Ectodermal cell (in vitro differentiated cells): Measurements from ENCODE around the gene B4GALT5.

ENCODE experiments used
- H3K27ac ChIP-seq: 2 replicates; pipeline ENCODE4 v1.7.0; 2013; ENCODE audit warnings: mild to moderate bottlenecking, low read depth, low read length; ENCODE audit not compliant: insufficient read depth, poor library complexity, severe bottlenecking
- H3K27me3 ChIP-seq: 2 replicates; pipeline ENCODE4 v1.7.0; 2013; ENCODE audit warnings: mild to moderate bottlenecking, low read length; ENCODE audit not compliant: insufficient read depth, control insufficient read depth, poor library complexity, severe bottlenecking
- H3K36me3 ChIP-seq: one replicate; pipeline ENCODE4 v1.7.0; 2013; ENCODE audit warnings: low read length; ENCODE audit not compliant: control insufficient read depth, insufficient read depth
- H3K4me1 ChIP-seq: one replicate; pipeline ENCODE4 v1.7.0; 2013; ENCODE audit warnings: low read length; ENCODE audit not compliant: control insufficient read depth, insufficient read depth
- H3K4me3 ChIP-seq: 2 replicates; pipeline ENCODE4 v1.7.0; 2013; ENCODE audit warnings: low read depth, low read length, control low read depth; ENCODE audit not compliant: insufficient read depth
- H3K9me3 ChIP-seq: 2 replicates; pipeline ENCODE4 v1.7.0; 2013; ENCODE audit warnings: mild to moderate bottlenecking, low read length, moderate library complexity; ENCODE audit not compliant: control insufficient read depth
- WGBS, 2 experiments: methylation state at CpG; one replicate each; pipeline ENCODE4 v1.1.7; 2013; ENCODE audit warnings: missing lambda C conversion rate in 2 of 2; 5-methylcytosine and 5-hydroxymethylcytosine counted together

The B4GALT5 gene

DNA sequence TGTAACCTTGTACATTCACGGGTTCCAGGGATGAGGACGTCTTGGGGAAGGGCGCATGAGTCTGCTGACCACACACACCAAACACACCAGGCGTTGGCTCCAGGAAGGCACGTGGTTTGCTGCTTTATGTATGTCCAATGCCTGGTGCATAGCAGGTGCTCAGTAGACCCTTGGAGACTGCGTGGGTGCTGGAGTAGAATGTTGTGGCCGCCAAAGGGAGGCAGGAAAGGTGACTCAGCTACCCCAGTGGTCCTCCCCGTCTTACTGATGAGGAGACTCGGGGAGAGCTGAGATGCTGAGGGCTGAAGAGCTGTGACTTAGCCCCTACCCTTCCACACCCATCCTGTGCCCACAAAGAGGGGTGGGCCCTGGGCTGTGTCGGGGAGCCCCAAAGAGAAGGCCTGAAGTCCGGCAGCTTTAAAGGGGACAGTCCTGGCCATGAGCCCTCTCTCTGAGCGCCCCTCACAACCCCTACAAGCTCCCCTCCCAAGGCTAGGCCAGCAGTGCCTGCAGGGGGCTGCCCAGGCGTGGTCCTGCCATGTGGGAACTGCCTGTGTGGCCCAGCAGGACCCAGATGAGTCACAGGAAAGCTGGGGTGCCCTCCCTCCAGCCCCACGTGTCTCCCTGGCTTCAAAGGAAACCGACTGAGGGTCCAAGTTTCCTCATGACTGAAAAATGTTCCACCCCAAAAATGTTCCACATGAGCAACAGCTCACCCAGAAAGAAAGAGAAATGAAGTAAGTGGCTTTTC, 117.7 kb downstream of the B4GALT5 start:
- H3K27ac ChIP-seq: no peak overlapping the region
- 87 to 89% methylated on average over 15 of the region's 15 CpGs for WGBS, 2 experiments
- H3K4me3 ChIP-seq: no peak overlapping the region
- no peaks in the 10 kb centered on the region for H3K4me1 ChIP-seq
- H3K27me3 ChIP-seq: no peaks in the 10 kb centered on the region
- H3K36me3 ChIP-seq: no peaks in the 10 kb centered on the region
- no peaks in the 10 kb centered on the region for H3K9me3 ChIP-seq

GRCh38 chr20:49595346-49595745, 118.3 kb downstream of the B4GALT5 start:
- WGBS, 2 experiments: 92 to 94% methylated on average over 10 of the region's 10 CpGs
- Histone ChIP-seq H3K36me3 (no peaks in the 10 kb centered on the region), H3K9me3 (no peaks in the 10 kb centered on the region), H3K4me3 (no peak overlapping the region), H3K27me3 (no peaks in the 10 kb centered on the region), H3K4me1 (no peaks in the 10 kb centered on the region), H3K27ac (no peak overlapping the region)

- Histone ChIP-seq H3K4me1 (no peaks in the 10 kb centered on the region), H3K9me3 (no peaks in the 10 kb centered on the region), H3K27ac (no peak overlapping the region), H3K4me3 (no peak overlapping the region), H3K27me3 (no peaks in the 10 kb centered on the region), H3K36me3 (no peaks in the 10 kb centered on the region)
- WGBS, 2 experiments: 94 to 95% methylated on average over 5 of the region's 6 CpGs
These were observed 118.8 kb downstream of the B4GALT5 start for GRCh38 chr20:49594931-49595315.

DNA sequence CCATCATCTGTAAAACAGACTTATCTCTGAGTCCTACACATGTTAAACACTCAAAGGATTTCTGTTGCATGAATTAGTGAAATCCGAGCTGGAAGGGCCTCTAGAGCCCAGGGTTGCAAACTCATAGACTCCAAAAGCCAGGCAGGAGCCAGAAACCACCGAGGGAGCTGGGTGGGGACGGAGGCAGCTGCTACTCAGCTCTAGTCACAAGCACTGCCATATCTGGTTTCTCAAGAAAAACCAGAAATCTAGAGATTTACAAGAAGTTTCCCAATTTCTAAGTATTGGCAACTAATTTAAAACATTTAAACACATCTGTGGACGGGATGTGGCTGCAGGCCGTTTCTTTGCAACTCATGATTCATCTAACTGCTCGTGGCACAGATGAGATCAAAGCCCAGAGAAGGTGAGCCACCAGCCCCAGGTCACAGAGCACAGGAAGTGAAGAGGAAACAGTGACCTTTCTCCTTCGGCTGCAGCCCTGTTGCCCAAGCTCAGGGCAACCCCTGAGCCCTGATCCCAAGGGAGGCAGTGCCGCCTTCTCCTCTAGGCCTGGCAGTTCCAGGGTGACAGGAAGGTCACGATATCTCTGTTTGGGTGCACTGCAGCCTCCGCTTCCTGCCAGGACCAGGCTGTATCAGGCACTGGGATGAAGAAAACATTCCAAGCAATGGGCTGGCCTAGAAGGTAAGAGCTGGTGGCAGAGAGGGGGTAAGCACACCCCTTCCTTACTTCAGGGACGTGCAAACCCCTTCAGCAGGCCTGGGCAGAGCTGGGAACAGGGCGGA, 119.3 kb downstream of the B4GALT5 start:
- Histone ChIP-seq H3K9me3 (no peaks in the 10 kb centered on the region), H3K27me3 (no peaks in the 10 kb centered on the region), H3K4me3 (no peak overlapping the region), H3K4me1 (no peaks in the 10 kb centered on the region), H3K27ac (no peak overlapping the region), H3K36me3 (no peaks in the 10 kb centered on the region)
- 84% methylated on average over 12 of the region's 12 CpGs for WGBS, 2 experiments

DNA sequence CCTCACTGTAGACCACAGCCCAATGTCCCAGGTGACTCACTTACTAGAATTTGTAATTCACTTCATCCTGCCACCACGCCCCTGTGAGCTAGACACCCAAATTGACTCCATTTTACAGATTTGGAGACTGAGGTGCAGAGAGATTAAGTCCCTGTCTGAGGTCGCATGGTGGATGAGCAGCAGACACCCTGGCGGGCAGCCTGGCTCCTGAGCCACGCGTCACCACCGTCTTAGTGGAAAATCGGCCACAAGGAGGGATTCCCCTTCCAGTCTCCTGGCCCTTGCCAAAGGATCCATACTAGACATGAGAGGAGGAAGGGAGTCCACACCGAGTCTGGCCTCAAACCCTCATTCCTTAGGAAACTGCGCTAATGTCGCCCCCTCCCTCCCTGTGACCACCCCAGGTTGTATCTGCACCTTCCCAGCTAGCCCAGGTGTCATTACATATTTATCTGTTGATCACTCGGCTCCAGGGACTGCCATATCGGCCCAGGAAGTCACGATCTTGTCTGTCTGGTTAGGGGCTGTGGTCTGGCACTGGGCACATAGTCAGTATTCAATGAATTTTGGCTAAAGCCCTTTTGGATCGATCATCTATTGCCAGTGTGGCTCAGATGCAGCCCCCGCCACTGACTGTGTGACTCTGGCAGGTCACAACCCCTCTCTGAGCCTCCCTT, 120.1 kb downstream of the B4GALT5 start:
- Histone ChIP-seq H3K4me1 (no peaks in the 10 kb centered on the region), H3K27me3 (no peaks in the 10 kb centered on the region), H3K36me3 (no peaks in the 10 kb centered on the region), H3K27ac (no peak overlapping the region), H3K9me3 (no peaks in the 10 kb centered on the region), H3K4me3 (no peak overlapping the region)
- WGBS, 2 experiments: 91% methylated on average over 15 of the region's 15 CpGs

- no peaks in the 10 kb centered on the region for H3K4me1 ChIP-seq
- no peaks in the 10 kb centered on the region for H3K9me3 ChIP-seq
- no peak overlapping the region for H3K4me3 ChIP-seq
- H3K27ac ChIP-seq: no peak overlapping the region
- H3K36me3 ChIP-seq: no peaks in the 10 kb centered on the region
- no peaks in the 10 kb centered on the region for H3K27me3 ChIP-seq
These were observed 121.6 kb downstream of the B4GALT5 start for GRCh38 chr20:49592120-49592519.

DNA sequence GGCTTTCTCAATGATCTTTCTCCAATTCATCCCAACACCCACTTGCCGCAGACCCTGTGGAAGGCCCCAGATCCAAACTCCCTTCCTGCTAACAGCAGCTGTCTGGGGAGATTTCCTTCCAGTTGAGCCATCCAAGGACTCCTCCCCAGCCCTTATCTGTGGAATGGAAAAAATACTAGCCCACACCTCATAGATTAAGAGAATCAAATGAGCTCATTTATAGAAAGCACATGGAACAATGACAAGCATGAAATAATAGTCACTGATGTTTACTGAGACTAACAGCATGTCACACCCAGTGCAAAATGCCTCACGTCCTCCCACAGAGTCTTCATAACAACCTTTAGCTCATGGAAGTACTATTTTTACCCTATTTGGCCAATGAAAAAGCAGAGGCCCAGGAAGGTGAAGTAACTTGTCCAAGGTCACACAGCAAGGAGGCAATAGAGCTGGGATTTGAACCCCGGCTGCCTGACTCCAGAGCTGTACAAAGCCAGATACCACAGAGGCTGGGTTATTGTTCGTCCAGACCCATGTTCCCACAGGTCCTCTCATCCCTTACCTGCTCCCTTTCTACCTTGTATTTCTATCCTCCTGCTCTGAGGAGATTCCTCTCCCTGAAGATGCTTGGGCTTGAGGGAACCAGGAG, 122.3 kb downstream of the B4GALT5 start:
- no peaks in the 10 kb centered on the region for H3K4me1 ChIP-seq
- WGBS, 2 experiments: 92 to 94% methylated on average over 4 of the region's 4 CpGs
- no peak overlapping the region for H3K4me3 ChIP-seq
- H3K27ac ChIP-seq: no peak overlapping the region
- H3K27me3 ChIP-seq: no peaks in the 10 kb centered on the region
- no peaks in the 10 kb centered on the region for H3K36me3 ChIP-seq
- no peaks in the 10 kb centered on the region for H3K9me3 ChIP-seq

DNA sequence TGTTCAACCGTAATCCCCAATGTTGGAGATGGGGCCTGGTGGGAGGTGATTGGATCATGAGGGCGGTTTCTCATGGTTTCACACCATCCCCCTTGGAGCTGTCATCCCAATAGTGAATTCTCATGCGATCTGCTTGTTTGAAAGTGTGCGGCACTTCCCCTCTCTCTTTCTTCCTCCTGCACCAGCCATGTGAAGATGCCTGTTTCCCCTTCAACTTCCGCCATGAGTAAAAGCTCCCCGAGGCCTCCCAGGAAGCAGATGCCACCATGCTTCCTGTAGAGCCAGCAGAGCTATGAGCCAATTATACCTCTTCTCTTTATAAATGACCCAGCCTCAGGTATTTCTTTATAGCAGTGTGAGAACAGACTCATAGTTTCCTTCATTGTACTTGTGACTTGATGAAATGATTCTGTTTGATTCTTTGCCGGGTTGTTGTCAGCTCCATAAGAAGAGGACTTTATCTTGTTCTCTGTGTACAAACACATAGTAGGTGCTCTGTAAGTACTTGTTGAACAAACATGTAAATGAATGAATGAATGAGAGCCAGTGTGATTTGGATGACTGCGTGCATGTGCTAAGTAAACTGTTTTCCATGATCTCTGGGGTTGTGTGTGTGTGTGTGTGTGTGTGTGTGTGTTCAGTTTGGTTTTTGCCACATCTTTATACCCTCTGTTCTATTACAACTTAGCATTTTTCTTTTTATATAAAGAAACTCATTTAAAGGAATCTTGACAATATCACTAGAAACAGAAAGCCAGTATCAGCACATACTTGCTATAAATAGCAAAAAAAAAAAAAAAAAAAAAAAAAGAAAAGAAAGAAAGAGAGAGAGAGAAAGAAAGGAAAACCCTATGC, 123.3 kb downstream of the B4GALT5 start:
- H3K4me1 ChIP-seq: no peaks in the 10 kb centered on the region
- 93 to 94% methylated on average over 8 of the region's 8 CpGs for WGBS, 2 experiments
- no peaks in the 10 kb centered on the region for H3K36me3 ChIP-seq
- H3K4me3 ChIP-seq: no peak overlapping the region
- no peaks in the 10 kb centered on the region for H3K27me3 ChIP-seq
- H3K9me3 ChIP-seq: no peaks in the 10 kb centered on the region
- H3K27ac ChIP-seq: no peak overlapping the region

DNA sequence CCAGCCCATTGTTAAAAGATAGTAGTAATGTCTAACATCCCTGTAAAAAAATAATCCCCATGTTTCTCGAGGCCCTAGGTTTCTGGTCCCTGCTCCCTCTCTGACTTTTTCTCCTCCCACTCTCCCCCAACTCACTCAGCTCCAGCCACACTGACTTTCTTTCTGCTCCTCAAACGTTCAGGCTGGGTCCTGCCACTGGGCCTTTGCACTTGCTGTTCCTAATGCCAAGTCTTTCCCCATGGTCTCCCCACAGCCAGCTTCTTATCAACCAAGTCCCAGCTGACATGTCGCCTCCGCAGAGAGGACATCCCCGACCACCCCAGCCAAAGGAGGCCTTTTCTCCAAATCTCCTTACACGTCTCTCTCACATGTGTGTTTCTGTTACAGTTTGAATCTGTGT, 123.9 kb downstream of the B4GALT5 start:
- Histone ChIP-seq H3K27me3 (no peaks in the 10 kb centered on the region), H3K4me1 (no peaks in the 10 kb centered on the region), H3K27ac (no peak overlapping the region), H3K9me3 (no peaks in the 10 kb centered on the region), H3K36me3 (no peaks in the 10 kb centered on the region), H3K4me3 (no peak overlapping the region)
- 84 to 88% methylated on average over 6 of the region's 6 CpGs for WGBS, 2 experiments
